Stimulated activated CD4-positive, alpha-beta T cell treated with anti-CD3 and anti-CD28 coated beads, TNF-alpha, amount 100 ng/mL, for 1 hour (primary cell): ENCODE data around the gene PCK1.

ENCODE experiments used
- DNase-seq, 3 donors: peaks; one replicate each; pipeline ENCODE4 v3.0.0-alpha.2; 2020; ENCODE audit warnings: low read depth in 3 of 3, low spot score in 1 of 3

The PCK1 gene

GRCh38 chr20:57576002-57576401 is 15.1 kb downstream of the PCK1 start:
- no peak for DNase-seq

GRCh38 chr20:57576617-57577550 is 16.0 kb downstream of the PCK1 start:
- DNase-seq = no peak

- no peak for DNase-seq
Observed at GRCh38 chr20:57577679-57578475, 17.0 kb downstream of the PCK1 start.

GRCh38 chr20:57578476-57579165 is 17.7 kb downstream of the PCK1 start:
- no peak for DNase-seq

GRCh38 chr20:57579331-57579897 is 18.5 kb downstream of the PCK1 start:
- DNase-seq = no peak

DNA sequence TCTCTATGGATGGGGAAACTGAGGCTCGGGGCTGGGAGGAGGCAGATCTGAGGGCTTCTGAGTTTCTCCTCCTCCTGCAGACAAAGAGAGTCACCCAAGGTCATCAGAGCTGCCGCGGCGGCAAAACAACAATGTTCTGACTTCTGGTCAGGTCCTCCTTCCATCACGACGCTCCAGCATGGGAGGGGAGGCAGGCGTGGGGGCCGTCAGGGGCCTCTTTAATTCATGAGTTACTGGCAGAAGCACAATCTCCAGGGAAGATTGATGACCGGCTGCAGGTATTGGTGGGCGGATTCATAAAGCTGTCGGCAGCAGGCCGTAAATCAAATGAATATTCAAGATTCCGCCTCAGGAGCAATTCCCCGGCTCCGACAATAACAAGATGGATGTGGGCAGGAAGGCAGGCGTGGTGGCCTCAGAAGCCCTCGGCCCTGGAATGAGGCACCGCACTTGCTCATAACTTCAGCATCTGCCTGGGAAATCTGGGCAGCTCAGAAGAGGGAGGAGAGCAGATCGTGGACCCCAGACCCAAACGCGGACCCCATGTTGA is 19.1 kb downstream of the PCK1 start:
- DNase-seq = no peak

DNA sequence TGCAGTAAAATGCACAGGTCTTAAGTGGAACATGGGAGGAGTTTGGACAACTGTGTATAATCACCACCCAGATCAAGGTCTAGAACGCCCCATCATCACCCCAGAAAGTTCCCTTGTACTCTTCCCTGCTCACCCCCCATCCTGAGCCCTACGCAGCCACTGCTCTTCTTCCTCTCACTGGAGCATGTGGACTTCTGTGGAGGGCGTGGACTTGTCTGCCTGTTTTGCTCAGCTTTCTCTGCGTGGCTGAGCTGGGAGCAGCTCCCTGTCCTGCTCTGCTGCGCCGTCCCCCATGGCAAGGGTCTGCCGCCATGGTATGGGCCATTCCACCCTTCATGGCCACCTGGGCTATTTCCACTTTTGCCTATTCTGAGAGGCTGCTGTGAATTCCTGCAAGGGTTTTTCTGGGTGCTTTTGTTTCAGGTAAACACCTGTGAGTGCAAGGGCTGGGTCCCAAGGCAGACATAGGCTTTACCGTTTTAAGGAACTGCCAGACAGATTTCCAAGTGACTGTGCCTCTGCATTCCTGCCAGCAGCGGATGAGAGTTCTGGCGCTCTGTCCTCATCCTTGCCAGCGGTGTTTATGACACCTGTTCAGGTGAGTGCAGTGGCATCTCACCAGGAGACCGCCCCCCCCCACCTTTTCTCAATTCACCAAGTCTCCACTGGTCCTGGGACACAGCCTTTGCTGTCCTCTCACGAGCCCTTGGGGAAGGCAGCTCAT is 19.7 kb downstream of the PCK1 start:
- no peak for DNase-seq

DNA sequence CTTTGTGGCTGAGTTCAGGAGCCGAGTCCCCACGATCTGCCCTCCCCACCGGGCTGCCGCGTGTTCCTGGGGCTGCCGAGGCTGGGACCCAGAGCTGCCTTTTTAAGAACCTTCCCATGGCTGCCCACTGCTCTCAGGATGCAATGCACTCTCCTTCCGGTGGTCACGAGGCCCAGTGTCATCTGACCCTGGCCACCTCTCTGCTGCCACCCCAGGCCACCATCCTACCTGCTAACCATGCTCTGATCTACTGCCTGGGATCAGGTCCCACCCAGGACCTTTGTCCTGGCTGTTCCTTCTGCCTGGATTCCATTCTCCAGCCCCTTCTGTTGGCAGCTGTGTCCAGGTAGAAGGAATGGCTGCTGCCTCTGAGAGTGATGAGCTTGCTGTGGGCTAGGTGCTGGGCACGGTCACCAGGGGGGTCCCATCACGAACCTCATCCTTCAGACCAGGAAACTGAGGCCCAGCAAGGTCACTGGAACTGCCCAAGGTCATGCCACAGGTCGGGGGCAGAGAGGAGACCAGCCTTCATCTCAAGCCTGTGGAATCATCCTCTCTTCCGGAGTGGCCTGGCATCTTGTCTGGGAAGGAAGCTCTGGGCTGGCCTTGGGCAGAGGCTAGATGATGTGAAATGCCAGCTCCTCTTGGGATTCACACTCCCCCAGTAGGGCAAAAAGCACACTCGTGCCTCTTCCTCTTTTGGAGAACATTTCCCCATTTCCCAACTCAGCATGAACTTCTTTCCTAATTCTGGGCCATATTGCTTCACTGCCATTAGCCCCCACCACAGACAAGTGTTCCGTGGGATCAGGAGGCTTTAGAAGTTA is 20.5 kb downstream of the PCK1 start:
- no peak for DNase-seq

DNA sequence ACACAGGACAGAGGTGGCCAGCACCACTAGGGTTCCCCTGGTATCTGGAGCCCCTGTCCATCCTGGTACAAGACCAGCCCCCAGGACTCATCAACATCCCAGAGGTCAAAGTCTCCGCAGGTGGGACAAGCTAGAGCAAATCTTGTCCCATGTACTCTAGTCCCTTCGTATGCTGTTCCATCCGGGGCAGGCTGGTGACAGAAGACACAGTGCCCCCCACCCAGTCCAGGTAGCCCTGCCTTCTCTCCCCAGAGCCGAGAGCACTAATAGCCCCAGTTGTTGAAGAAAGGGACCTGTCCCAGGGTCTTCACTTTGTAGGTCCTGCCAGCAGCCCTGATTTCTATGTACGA is 21.1 kb downstream of the PCK1 start:
- DNase-seq = no peak

- DNase-seq = no peak
Observed at GRCh38 chr20:57582432-57583288, 21.8 kb downstream of the PCK1 start.

DNA sequence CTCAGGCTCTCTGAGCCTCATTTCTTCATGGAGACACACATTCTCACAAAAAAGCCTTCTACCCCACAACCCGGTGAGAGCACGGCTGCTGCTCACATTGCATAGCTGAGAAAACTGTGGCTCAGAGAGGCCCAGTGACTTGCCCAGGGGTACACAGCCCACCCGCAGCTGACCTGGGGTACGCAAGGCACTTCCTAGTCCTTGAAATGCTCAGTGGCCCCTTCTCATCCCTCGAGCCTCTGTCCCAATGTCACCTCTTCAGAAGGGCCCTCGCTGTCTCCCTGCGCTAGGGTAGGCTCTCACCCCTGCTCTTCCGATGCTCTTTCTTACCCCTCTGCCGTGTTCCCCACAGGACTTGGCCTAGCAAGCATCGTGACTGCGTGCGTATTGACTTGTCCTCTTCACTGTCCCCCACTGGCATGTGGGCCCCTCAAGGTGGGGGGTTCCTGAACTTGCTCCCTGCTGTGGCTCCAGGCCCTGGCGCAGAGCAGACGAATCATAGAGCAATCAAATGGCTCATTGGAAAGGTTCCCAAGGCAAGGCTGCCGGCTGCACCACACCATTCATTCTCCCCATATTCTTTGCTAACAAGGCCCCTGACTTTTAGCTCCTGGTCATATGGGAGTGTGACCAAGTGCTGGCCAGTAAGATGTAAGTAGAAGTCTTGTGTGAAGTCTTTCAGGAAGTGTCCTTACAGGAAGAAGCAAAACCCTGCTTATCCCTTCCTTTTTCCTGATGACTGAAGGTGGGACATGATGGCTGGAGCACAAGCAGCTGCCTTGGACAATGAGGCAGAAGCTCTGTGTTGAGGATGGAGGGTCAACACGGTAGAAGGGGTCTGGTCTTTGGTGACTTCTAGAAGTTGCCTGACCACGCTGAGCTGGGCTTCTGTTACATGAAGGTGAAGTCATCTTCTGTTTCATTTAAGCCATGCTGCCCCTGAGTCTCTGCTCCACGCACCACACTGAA is 22.7 kb downstream of the PCK1 start:
- no peak for DNase-seq

DNA sequence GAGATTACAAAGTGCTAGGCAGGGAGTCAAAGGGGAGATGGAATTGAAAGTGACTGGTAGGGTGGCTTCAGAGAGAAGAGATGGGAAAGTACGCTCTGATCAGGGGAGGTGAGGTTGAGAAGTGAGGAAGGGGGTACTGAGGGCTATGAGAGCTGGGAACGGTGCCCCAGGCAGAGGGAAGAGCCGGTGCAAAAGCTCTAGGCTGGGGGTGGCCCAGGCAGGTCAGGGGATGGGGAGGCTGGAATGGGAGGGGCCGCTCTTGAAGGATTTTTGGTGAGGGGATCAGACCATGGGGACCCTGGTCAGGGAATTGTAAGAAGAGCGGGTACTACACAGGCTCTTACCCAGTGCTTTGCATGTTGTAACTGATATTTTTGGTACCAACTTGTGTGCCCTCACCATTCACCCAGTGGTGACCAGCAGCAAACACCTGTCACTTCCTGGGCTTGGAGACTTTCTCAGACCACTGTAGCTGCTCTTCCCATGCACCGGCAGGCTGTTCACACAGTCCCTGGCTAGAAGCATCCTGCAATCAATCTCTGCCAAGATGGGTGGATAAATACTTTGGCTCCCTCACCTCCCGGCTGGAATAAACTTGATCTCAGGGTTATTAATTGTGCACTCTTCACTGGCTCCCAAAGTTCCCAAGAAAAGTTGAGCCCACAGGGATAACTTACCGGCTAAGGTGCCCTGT is 24.0 kb downstream of the PCK1 start:
- no peak for DNase-seq

GRCh38 chr20:57585466-57586213 is 24.7 kb downstream of the PCK1 start:
- DNase-seq = no peak

GRCh38 chr20:57586370-57586793 is 25.5 kb downstream of the PCK1 start:
- no peak for DNase-seq

DNA sequence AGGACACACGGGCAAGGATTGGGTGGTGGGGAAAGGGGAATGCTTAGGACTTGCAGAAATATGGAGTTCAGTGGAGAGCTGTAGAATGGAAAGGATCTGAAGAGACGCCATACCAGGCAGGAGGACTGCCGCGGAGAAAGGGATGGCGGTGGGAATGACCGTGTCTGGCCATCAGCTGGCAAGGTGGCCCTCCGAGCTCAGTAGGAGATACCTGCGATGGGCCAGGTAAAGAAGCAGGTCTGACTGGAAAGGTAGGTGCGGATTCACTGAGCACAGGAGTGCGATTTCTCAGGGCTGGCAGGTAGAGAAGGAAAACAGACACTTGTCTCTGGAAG is 26.0 kb downstream of the PCK1 start:
- no peak for DNase-seq

GRCh38 chr20:57587278-57587988 is 26.5 kb downstream of the PCK1 start:
- DNase-seq = no peak
